Stimulated activated CD4-positive, alpha-beta T cell treated with anti-CD3 and anti-CD28 coated beads, Interleukin-2, amount 100 ng/mL, for 48 hours (primary cell): Measurements from ENCODE around the gene LRCH2.
"Not testable (repeated sequence)": the region's sequence is repeated elsewhere in the genome, so short reads cannot be mapped to it uniquely, and the experiment has no call there.

ENCODE experiments used
- DNase-seq, 2 donors: peaks; one replicate each; pipeline ENCODE4 v3.0.0-alpha.2; 2020

Gene LRCH2

GRCh38 chrX:115233497-115234455 lies at the start of gene LRCH2:
LRCH2 (minus strand) TSS chrX:115234096; CDS start chrX:115234041, 55 bp downstream.
- DNase-seq = no peak

- no peak for DNase-seq
Measured at GRCh38 chrX:115269051-115269683, 35.3 kb upstream of the LRCH2 start.

- DNase-seq = no peak
Measured at GRCh38 chrX:115268421-115268820, 34.5 kb upstream of the LRCH2 start.

- DNase-seq = no peak
Measured at GRCh38 chrX:115266300-115266699, 32.4 kb upstream of the LRCH2 start.

- DNase-seq = no peak
Measured at GRCh38 chrX:115264009-115264408, 30.1 kb upstream of the LRCH2 start.

- DNase-seq = no peak
Measured at GRCh38 chrX:115261148-115261547, 27.3 kb upstream of the LRCH2 start.

GRCh38 chrX:115260330-115260729 lies 26.4 kb upstream of the LRCH2 start:
- DNase-seq = no peak

GRCh38 chrX:115259238-115259875 lies 25.5 kb upstream of the LRCH2 start:
- no peak for DNase-seq

- no peak for DNase-seq
Measured at GRCh38 chrX:115257711-115258110, 23.8 kb upstream of the LRCH2 start.

GRCh38 chrX:115255003-115255402 lies 21.1 kb upstream of the LRCH2 start:
- no peak for DNase-seq

GRCh38 chrX:115251458-115252233 lies 17.8 kb upstream of the LRCH2 start:
- DNase-seq = no peak

- DNase-seq = no peak
Measured at GRCh38 chrX:115237056-115237455, 3.2 kb upstream of the LRCH2 start.

- DNase-seq = no peak
Measured at GRCh38 chrX:115236560-115236959, 2.7 kb upstream of the LRCH2 start.

GRCh38 chrX:115234461-115234860 lies 565 bp upstream of the LRCH2 start:
- no peak for DNase-seq

GRCh38 chrX:115232933-115233496 lies 881 bp downstream of the LRCH2 start:
- DNase-seq = no peak

GRCh38 chrX:115229337-115230003 lies 4.4 kb downstream of the LRCH2 start:
- no peak for DNase-seq

- DNase-seq = no peak
Measured at GRCh38 chrX:115226929-115227328, 7.0 kb downstream of the LRCH2 start.

GRCh38 chrX:115217346-115217745 lies 16.6 kb downstream of the LRCH2 start:
- not testable (repeated sequence) for DNase-seq

- no peak for DNase-seq
Measured at GRCh38 chrX:115214605-115215004, 19.3 kb downstream of the LRCH2 start.

- DNase-seq = no peak
Measured at GRCh38 chrX:115214151-115214550, 19.7 kb downstream of the LRCH2 start.

- DNase-seq = not testable (repeated sequence)
Measured at GRCh38 chrX:115209547-115209946, 24.3 kb downstream of the LRCH2 start.

GRCh38 chrX:115204040-115204439 lies 29.9 kb downstream of the LRCH2 start:
- no peak for DNase-seq
